Psoas muscle (tissue), 8 donors: ENCODE data around the gene SHROOM3. TPM values are rescaled to one million over a fixed set of nuclear protein-coding genes. Genes with fewer than 3 reads are reported as not detected.
"Not testable (repeated sequence)": the region's sequence is repeated elsewhere in the genome, so short reads cannot be mapped to it uniquely, and the experiment has no call there.

Experiments
- ATAC-seq, 4 donors: fragments of 200-7000 bp; cut with Tn5 transposase; one replicate each; pipeline ENCODE4 v1.9.1; 2020; ENCODE audit warnings: moderate library complexity in 3 of 4, mild to moderate bottlenecking in 2 of 4
- DNase-seq, 2 donors: peaks; one replicate each; pipeline ENCODE4 v3.0.0-alpha.2; 2020
- H3K27ac ChIP-seq: fragments of 200-600 bp; one replicate; pipeline ENCODE4 v1.8.0; 2022
- H3K27me3 ChIP-seq, 3 donors: fragments of 200-600 bp in 1 of 3; one replicate each; pipeline versions ENCODE4 v1.6.1 to v1.8.0; 2013 to 2022; ENCODE audit warnings: low read length in 2 of 3, mild to moderate bottlenecking in 2 of 3, moderate library complexity in 1 of 3; ENCODE audit not compliant: insufficient read depth in 3 of 3
- H3K36me3 ChIP-seq, 2 donors: fragments of 200-600 bp in 1 of 2; one replicate each; pipeline versions ENCODE4 v1.6.1 to v1.8.0; 2013 to 2022; ENCODE audit warnings: low read depth in 1 of 2, mild to moderate bottlenecking in 1 of 2, moderate library complexity in 1 of 2; ENCODE audit not compliant: insufficient read depth in 1 of 2
- H3K4me1 ChIP-seq: fragments of 200-600 bp; one replicate; pipeline ENCODE4 v1.8.0; 2022
- H3K4me3 ChIP-seq: fragments of 200-600 bp; one replicate; pipeline ENCODE4 v1.8.0; 2022; ENCODE audit warnings: mild to moderate bottlenecking
- H3K9me3 ChIP-seq: fragments of 200-600 bp; one replicate; pipeline ENCODE4 v1.8.0; 2022
- CTCF ChIP-seq: fragments of 200-600 bp; IDR thresholded peaks from one replicate; pipeline ENCODE4 v1.8.0; 2022; ENCODE audit warnings: antibody characterized with exemption
- WGBS, 3 donors: extraction: QIAGEN DNeasy Blood & Tissue Kit; methylation state at CpG; one replicate each; pipeline versions ENCODE4 v1.1.6 to v1.1.7; 2013; 5-methylcytosine and 5-hydroxymethylcytosine counted together
- intact Hi-C, 2 donors: fragments of 100-400 bp; cut with DNase I; formaldehyde crosslinking; loops; one replicate each; pipeline versions ENCODE4 v1.11.0 to v1.14.2; 2022
- polyA plus RNA-seq, 3 donors: library from polyadenylated mRNA; stranded (reverse); fragments of 200-250 nt; gene quantifications; one replicate each; pipeline ENCODE4 v1.2.3, GENCODE V29; 2013
- total RNA-seq, 4 donors: library from RNA; stranded (reverse); fragmentation: NEBNext Ultra II Directional in 2 of 4; extraction: Animal tissue kit (Norgen Biotek cat#: 25700) in 2 of 4; gene quantifications; one replicate each; pipeline versions ENCODE4 v1.2.1 to v1.2.4, GENCODE V29; 2021 to 2023
- donor health status: healthy with polysubstance abuse.
- donor health status: DM: no; HTN: no; CAD: no; lungs with moderate emphysema.
- donor health status: Bipolar disorder and iron deficiency.
- donor health status: healthy.
- donor health status: DM: yes; HTN: yes; CAD: no.
- donor health status: DM: no; HTN: no; CAD: no.
- donor health status: DM: no; HTN: no; CAD: no.
- donor health status: DM: yes; HTN: yes; CAD: no.

SHROOM3 gene
- total and polyA plus RNA-seq, 7 donors, result 0.01 to 0.79 (median 0.06) TPM

GRCh38 chr4:76606645-76607265 is 171.7 kb downstream of the SHROOM3 start:
- no peaks in the 10 kb centered on the region for H3K36me3 ChIP-seq
- H3K4me1 ChIP-seq, result no peaks in the 10 kb centered on the region
- intact Hi-C loops, result no loop called here
- no peak overlapping the region for H3K27ac ChIP-seq
- ATAC-seq (no peak), DNase-seq (no peak)
- H3K4me3 ChIP-seq, result no peak overlapping the region
- WGBS, 3 donors, result 89 to 100% (median 95%) methylated on average over 1 of the region's 1 CpG
- no peaks in the 10 kb centered on the region for H3K9me3 ChIP-seq
- no peaks in the 10 kb centered on the region for H3K27me3 ChIP-seq
- no peak for TF ChIP-seq CTCF

- Histone ChIP-seq H3K4me3 (no peak overlapping the region), H3K9me3 (no peaks in the 10 kb centered on the region), H3K36me3 (no peaks in the 10 kb centered on the region), H3K27ac (no peak overlapping the region), H3K4me1 (no peaks in the 10 kb centered on the region), H3K27me3 (no peaks in the 10 kb centered on the region)
- intact Hi-C loops, result no loop called here
- no peak for DNase-seq
- ATAC-seq, result no peak
- TF ChIP-seq CTCF, result no peak
- 56 to 67% (median 64%) methylated on average over 3 of the region's 3 CpGs for WGBS, 3 donors
Measured at GRCh38 chr4:76607266-76607799, 172.3 kb downstream of the SHROOM3 start.

- no peaks in the 10 kb centered on the region for H3K9me3 ChIP-seq
- no peaks in the 10 kb centered on the region for H3K27me3 ChIP-seq
- no peak for TF ChIP-seq CTCF
- H3K27ac ChIP-seq, result no peak overlapping the region
- DNase-seq (no peak), ATAC-seq (no peak)
- no peaks in the 10 kb centered on the region for H3K4me1 ChIP-seq
- no peak overlapping the region for H3K4me3 ChIP-seq
- WGBS, 3 donors, result 95 to 100% (median 96%) methylated on average over 1 of the region's 1 CpG
- H3K36me3 ChIP-seq, result no peaks in the 10 kb centered on the region
- intact Hi-C loops, result no loop called here
Measured at GRCh38 chr4:76607846-76608245, 172.8 kb downstream of the SHROOM3 start.

- H3K27me3 ChIP-seq, DNase-seq, H3K4me1 ChIP-seq, H3K36me3 ChIP-seq, H3K27ac ChIP-seq, H3K4me3 ChIP-seq, H3K9me3 ChIP-seq, intact Hi-C loops, ATAC-seq: not testable (repeated sequence)
Measured at GRCh38 chr4:76608549-76608948, 173.5 kb downstream of the SHROOM3 start.

GRCh38 chr4:76610751-76611547 is 175.9 kb downstream of the SHROOM3 start:
- whole genome bisulfite sequencing, 3 donors, result 45 to 52% (median 48%) methylated on average over 8 of the region's 8 CpGs
- TF ChIP-seq CTCF, result no peak
- Histone ChIP-seq H3K4me3 (no peak overlapping the region), H3K27ac (no peak overlapping the region), H3K4me1 (no peaks in the 10 kb centered on the region), H3K27me3 (no peaks in the 10 kb centered on the region), H3K36me3 (no peaks in the 10 kb centered on the region), H3K9me3 (no peaks in the 10 kb centered on the region)
- no peak for ATAC-seq
- intact Hi-C loops, result no loop called here
- DNase-seq, result no peak
